ENCODE data around the gene BCAS1.

GRCh38 chr20:54029176-54029575, 41.2 kb downstream of the BCAS1 start:
- no peak for TF ChIP-seq CTCF (IDR thresholded peaks at IDR 0.05)
- TF ChIP-seq POLR2AphosphoS5 (IDR thresholded peaks at IDR 0.05; ENCODE audit: low read depth, low read length), result no peak
- no peak for TF ChIP-seq TCF7L2 (IDR thresholded peaks at IDR 0.05; ENCODE audit: low read depth, low read length)
- TF ChIP-seq REST (IDR thresholded peaks at IDR 0.05; ENCODE audit: insufficient read depth in 1 of 2, low read depth in 2 of 2, low read length in 1 of 2), result no peak

Measured in Panc1 (cell line).